ENCODE data around the gene ZNF578.
"Not testable (repeated sequence)": the region's sequence is repeated elsewhere in the genome, so short reads cannot be mapped to it uniquely, and the experiment has no call there.

The ZNF578 gene

GRCh38 chr19:52464798-52465470 is 11.6 kb downstream of the ZNF578 start:
- no peak for TF ChIP-seq CTCF (IDR thresholded peaks at IDR 0.05; ENCODE audit: extremely low read depth, missing control alignments)
- no peak for DNase-seq (ENCODE audit: low spot score)

GRCh38 chr19:52473655-52474350 is 20.4 kb downstream of the ZNF578 start:
- DNase-seq (ENCODE audit: low spot score) = no peak
- no peak for TF ChIP-seq CTCF (IDR thresholded peaks at IDR 0.05; ENCODE audit: extremely low read depth, missing control alignments)

GRCh38 chr19:52474351-52475127 is 21.2 kb downstream of the ZNF578 start:
- no peak for TF ChIP-seq CTCF (IDR thresholded peaks at IDR 0.05; ENCODE audit: extremely low read depth, missing control alignments)
- no peak for DNase-seq (ENCODE audit: low spot score)

- DNase-seq (ENCODE audit: low spot score) = not testable (repeated sequence)
Observed at GRCh38 chr19:52484111-52484743, 30.9 kb downstream of the ZNF578 start.

GRCh38 chr19:52485064-52485463 is 31.7 kb downstream of the ZNF578 start:
- not testable (repeated sequence) for DNase-seq (ENCODE audit: low spot score)

GRCh38 chr19:52485561-52486240 is 32.3 kb downstream of the ZNF578 start:
- not testable (repeated sequence) for DNase-seq (ENCODE audit: low spot score)

GRCh38 chr19:52492201-52492993 is 39.0 kb downstream of the ZNF578 start:
- no peak for TF ChIP-seq CTCF (IDR thresholded peaks at IDR 0.05; ENCODE audit: extremely low read depth, missing control alignments)
- no peak for DNase-seq (ENCODE audit: low spot score)

GRCh38 chr19:52492994-52493470 is 39.7 kb downstream of the ZNF578 start:
- DNase-seq (ENCODE audit: low spot score) = no peak
- TF ChIP-seq CTCF (IDR thresholded peaks at IDR 0.05; ENCODE audit: extremely low read depth, missing control alignments) = no peak

Measured in GM20000 (cell line).